Activated CD8-positive, alpha-beta T cell treated with anti-CD3 and anti-CD28 coated beads, Interleukin-2, amount 10 ng/mL, durations not matched to agents 7 days and 5 days (primary cell): Measurements from ENCODE around the gene PCED1A. TPM values are rescaled to one million over a fixed set of nuclear protein-coding genes. Genes with fewer than 3 reads are reported as not detected.

ENCODE experiments used
- ATAC-seq: fragments of 150-1000 bp; cut with Tn5 transposase; one replicate; pipeline ENCODE4 v1.10.0; 2021; ENCODE audit warnings: moderate library complexity
- CTCF ChIA-PET: fragments of 350-600 bp; sonication (Branson Sonifier 250); formaldehyde crosslinking; loops from one replicate; lab custom pipeline; 2021; ENCODE audit warnings: antibody characterized with exemption; lab: Charles Lee
- POLR2A ChIA-PET: fragments of 350-600 bp; sonication (Branson Sonifier 250); formaldehyde crosslinking; loops from one replicate; lab custom pipeline; 2021; ENCODE audit warnings: antibody characterized with exemption; lab: Charles Lee
- DNase-seq: peaks from one replicate; pipeline ENCODE4 v3.0.0-alpha.2; 2020
- H3K27ac Mint-ChIP-seq: one replicate; pipeline ENCODE4 v1.8.0; 2021; ENCODE audit warnings: mild to moderate bottlenecking, mixed read lengths
- H3K27me3 Mint-ChIP-seq: one replicate; pipeline ENCODE4 v1.8.0; 2021; ENCODE audit warnings: low read depth, mixed read lengths
- H3K36me3 Mint-ChIP-seq: one replicate; pipeline ENCODE4 v1.8.0; 2021; ENCODE audit warnings: low read depth, mixed read lengths
- H3K4me1 Mint-ChIP-seq: one replicate; pipeline ENCODE4 v1.8.0; 2021; ENCODE audit warnings: low read depth, mixed read lengths
- H3K4me3 Mint-ChIP-seq: one replicate; pipeline ENCODE4 v1.8.0; 2021; ENCODE audit warnings: mild to moderate bottlenecking, mixed read lengths
- H3K9me3 Mint-ChIP-seq: one replicate; pipeline ENCODE4 v1.8.0; 2022; ENCODE audit warnings: mixed read lengths; ENCODE audit not compliant: insufficient read depth
- total RNA-seq, 2 experiments: library from RNA; stranded (reverse); gene quantifications; one replicate each; pipeline ENCODE4 v1.2.3, GENCODE V29; 2021

The PCED1A gene
- total RNA-seq, result 10 to 100 TPM; 17.3 to 17.9 TPM

GRCh38 chr20:2840138-2840966, at the start of gene PCED1A, which contains the start of gene VPS16:
Gene PCED1A (minus strand): TSS chr20:2840655. CDS start chr20:2839912, 743 bp downstream.
Gene VPS16 (plus strand): TSS chr20:2840745. CDS start chr20:2840775, 30 bp downstream.
- peak; percentile 98 for ATAC-seq
- Mint-ChIP-seq H3K4me1 (peaks cover 18% of the 10 kb centered on the region), H3K9me3 (no peaks in the 10 kb centered on the region), H3K4me3 (peak within 1 kb of the TSS; percentile 83), H3K27ac (peak within 1 kb of the TSS; percentile 88), H3K36me3 (peaks cover 13% of the 10 kb centered on the region), H3K27me3 (peaks cover 2% of the 10 kb centered on the region)
- DNase-seq, result peak; percentile 90
- ChIA-PET CTCF (interaction anchor here (1.6 kb wide), 1 partner anchor 128 kb away, joined by 5 read pairs; no protein-coding TSS in a partner anchor), POLR2A (interaction anchor here (0.5 to 2.6 kb wide), 12 partner anchors 8 to 205 kb away, joined by 3 to 9 read pairs (median 3); partner anchors contain the start of genes CPXM1 and PTPRA)

- H3K9me3 Mint-ChIP-seq, result peaks cover 3% of the 10 kb centered on the region
- peaks cover 28% of the 10 kb centered on the region for H3K4me1 Mint-ChIP-seq
- CTCF ChIA-PET, result no interaction called here
- H3K27ac Mint-ChIP-seq, result no peak overlapping the region
- DNase-seq (no peak), ATAC-seq (no peak)
- H3K4me3 Mint-ChIP-seq, result no peak overlapping the region
- no peaks in the 10 kb centered on the region for H3K27me3 Mint-ChIP-seq
- peaks cover 29% of the 10 kb centered on the region for H3K36me3 Mint-ChIP-seq
- POLR2A ChIA-PET, result interaction anchor here (0.7 kb wide), 1 partner anchor 79 kb away, joined by 4 read pairs; no protein-coding TSS in a partner anchor
Observed at GRCh38 chr20:2889797-2890196, 49.3 kb upstream of the PCED1A start.

- Mint-ChIP-seq H3K4me3 (no peak overlapping the region), H3K36me3 (peaks cover 26% of the 10 kb centered on the region), H3K27me3 (no peaks in the 10 kb centered on the region), H3K4me1 (peaks cover 28% of the 10 kb centered on the region), H3K9me3 (peaks cover under 1% of the 10 kb centered on the region), H3K27ac (no peak overlapping the region)
- CTCF ChIA-PET, result interaction anchor here (1.2 kb wide), 1 partner anchor 367 kb away, joined by 6 read pairs; no protein-coding TSS in a partner anchor
- POLR2A ChIA-PET, result no interaction called here
- no peak for DNase-seq
- no peak for ATAC-seq
Observed at GRCh38 chr20:2889209-2889608, 48.8 kb upstream of the PCED1A start.

- Mint-ChIP-seq H3K4me3 (no peak overlapping the region), H3K27me3 (no peaks in the 10 kb centered on the region), H3K27ac (no peak overlapping the region), H3K4me1 (peaks cover 31% of the 10 kb centered on the region), H3K9me3 (no peaks in the 10 kb centered on the region), H3K36me3 (peaks cover 24% of the 10 kb centered on the region)
- CTCF ChIA-PET, result interaction anchor here (1.2 kb wide), 1 partner anchor 367 kb away, joined by 6 read pairs; no protein-coding TSS in a partner anchor
- DNase-seq, result no peak
- POLR2A ChIA-PET, result interaction anchor here (1.3 kb wide), 1 partner anchor 13 kb away, joined by 3 read pairs; no protein-coding TSS in a partner anchor
- ATAC-seq, result no peak
Observed at GRCh38 chr20:2888224-2888955, 47.9 kb upstream of the PCED1A start.

- DNase-seq (no peak), ATAC-seq (no peak)
- Mint-ChIP-seq H3K27me3 (no peaks in the 10 kb centered on the region), H3K27ac (no peak overlapping the region), H3K36me3 (peaks cover 21% of the 10 kb centered on the region), H3K9me3 (no peaks in the 10 kb centered on the region), H3K4me1 (peaks cover 31% of the 10 kb centered on the region), H3K4me3 (no peak overlapping the region)
- ChIA-PET CTCF (no interaction called here), POLR2A (interaction anchor here (1.3 kb wide), 1 partner anchor 12 kb away, joined by 3 read pairs; no protein-coding TSS in a partner anchor)
Observed at GRCh38 chr20:2887715-2888114, 47.3 kb upstream of the PCED1A start.

- peaks cover 19% of the 10 kb centered on the region for H3K4me1 Mint-ChIP-seq
- ATAC-seq, result no peak
- peaks cover 12% of the 10 kb centered on the region for H3K36me3 Mint-ChIP-seq
- ChIA-PET POLR2A (no interaction called here), CTCF (no interaction called here)
- no peaks in the 10 kb centered on the region for H3K9me3 Mint-ChIP-seq
- H3K27me3 Mint-ChIP-seq, result no peaks in the 10 kb centered on the region
- no peak overlapping the region for H3K4me3 Mint-ChIP-seq
- no peak overlapping the region for H3K27ac Mint-ChIP-seq
- DNase-seq, result no peak
Observed at GRCh38 chr20:2883726-2884637, 43.5 kb upstream of the PCED1A start.

- CTCF ChIA-PET, result interaction anchor here (1.3 kb wide), 1 partner anchor 12 kb away, joined by 5 read pairs; no protein-coding TSS in a partner anchor
Observed at GRCh38 chr20:2880650-2881049, 40.2 kb upstream of the PCED1A start.

GRCh38 chr20:2879146-2879545, 38.7 kb upstream of the PCED1A start:
- ChIA-PET CTCF (interaction anchor here (2.3 kb wide), 1 partner anchor 13 kb away, joined by 12 read pairs; no protein-coding TSS in a partner anchor), POLR2A (no interaction called here)
- no peak overlapping the region for H3K4me3 Mint-ChIP-seq
- H3K27ac Mint-ChIP-seq, result no peak overlapping the region
- peaks cover 33% of the 10 kb centered on the region for H3K36me3 Mint-ChIP-seq
- H3K9me3 Mint-ChIP-seq, result no peaks in the 10 kb centered on the region
- no peak for DNase-seq
- no peak for ATAC-seq
- H3K4me1 Mint-ChIP-seq, result peaks cover 35% of the 10 kb centered on the region
- no peaks in the 10 kb centered on the region for H3K27me3 Mint-ChIP-seq

More at GRCh38 chr20:2880650-2881049, 40.2 kb upstream of the PCED1A start:
- Mint-ChIP-seq H3K27me3 (no peaks in the 10 kb centered on the region), H3K36me3 (peaks cover 26% of the 10 kb centered on the region), H3K4me3 (no peak overlapping the region), H3K27ac (no peak overlapping the region), H3K9me3 (no peaks in the 10 kb centered on the region), H3K4me1 (peaks cover 29% of the 10 kb centered on the region)
- DNase-seq (no peak), ATAC-seq (no peak)
- POLR2A ChIA-PET, result no interaction called here

- H3K27me3 Mint-ChIP-seq, result no peaks in the 10 kb centered on the region
- CTCF ChIA-PET, result interaction anchor here (2.3 kb wide), 1 partner anchor 13 kb away, joined by 12 read pairs; no protein-coding TSS in a partner anchor
- no peak overlapping the region for H3K27ac Mint-ChIP-seq
- H3K36me3 Mint-ChIP-seq, result peaks cover 33% of the 10 kb centered on the region
- POLR2A ChIA-PET, result no interaction called here
- H3K4me1 Mint-ChIP-seq, result peaks cover 32% of the 10 kb centered on the region
- H3K4me3 Mint-ChIP-seq, result no peak overlapping the region
- H3K9me3 Mint-ChIP-seq, result no peaks in the 10 kb centered on the region
- ATAC-seq, result no peak
- DNase-seq, result no peak
Observed at GRCh38 chr20:2878515-2878914, 38.1 kb upstream of the PCED1A start.

GRCh38 chr20:2875690-2876203, 35.3 kb upstream of the PCED1A start:
- Mint-ChIP-seq H3K27ac (no peak overlapping the region), H3K4me1 (peaks cover 53% of the 10 kb centered on the region), H3K36me3 (peaks cover 33% of the 10 kb centered on the region), H3K4me3 (no peak overlapping the region), H3K9me3 (no peaks in the 10 kb centered on the region), H3K27me3 (no peaks in the 10 kb centered on the region)
- DNase-seq (no peak), ATAC-seq (no peak)
- ChIA-PET POLR2A (interaction anchor here (1.0 kb wide), 2 partner anchors 10 to 12 kb away, joined by 3 to 4 read pairs; no protein-coding TSS in a partner anchor), CTCF (interaction anchor here (1.9 kb wide), 1 partner anchor 10 kb away, joined by 5 read pairs; no protein-coding TSS in a partner anchor)
